ENCODE data around the gene DCBLD1. TPM values are rescaled to one million over a fixed set of nuclear protein-coding genes. Genes with fewer than 3 reads are reported as not detected.

DCBLD1 gene
- total and polyA plus RNA-seq, 2 of the 13 experiments (the other 11 are each of a cell fraction or from before 2014, with no cell fraction given) = 23.2 to 41.5 TPM

DNA sequence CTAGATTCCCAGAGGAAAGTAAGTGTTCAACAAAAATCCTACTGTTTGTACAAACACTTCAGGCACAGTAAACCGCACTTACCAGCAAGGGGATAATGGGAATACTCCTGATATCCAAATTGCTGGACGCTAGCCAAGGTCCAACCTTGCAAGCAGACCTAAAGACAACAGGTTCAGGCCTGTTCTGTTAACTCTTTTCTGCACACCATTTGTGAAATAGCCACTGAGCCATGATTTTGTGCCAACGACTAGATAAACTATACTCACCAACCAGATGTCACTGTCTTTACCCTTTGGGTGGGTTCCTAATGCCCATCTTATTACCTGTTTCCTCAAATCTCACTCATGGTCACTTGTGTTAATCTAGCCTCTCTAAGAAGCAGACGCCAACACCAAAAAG, 76.3 kb downstream of the DCBLD1 start:
- POLR2A ChIA-PET = interaction anchor here (1.4 to 2.9 kb wide), 5 partner anchors 43 to 80 kb away, joined by 3 to 11 read pairs (median 4); partner anchors contain the start of gene GOPC
- in situ Hi-C loops (cut with HindIII; ENCODE audit: extremely low pct_ligation_motif_present, low pct_unique_long_range_greater_than_20kb) = loop anchor here (5.0 kb wide), 1 partner anchor 107 kb away; no protein-coding TSS in a partner anchor

More for the DNA sequence above, 76.3 kb downstream of the DCBLD1 start:
- Histone ChIP-seq H3K27ac (ENCODE audit: extremely low read length, insufficient read depth, low read length) (no peak overlapping the region), H3K4me3 (replicated peaks in 1 of 3; ENCODE audit: insufficient read depth in 1 of 3, low read depth in 2 of 3, low read length in 3 of 3) (no peak overlapping the region), H2AFZ (ENCODE audit: low read length) (no peak overlapping the region), H3K4me2 (ENCODE audit: low read depth, low read length) (no peak overlapping the region), H4K20me1 (ENCODE audit: insufficient read depth, low read length) (no peaks in the 10 kb centered on the region), H3K27me3 (ENCODE audit: control insufficient read depth in 1 of 2, insufficient read depth in 2 of 2, low read length in 2 of 2) (no peaks in the 10 kb centered on the region), H3K9me3 (ENCODE audit: low read length) (no peaks in the 10 kb centered on the region), H3K79me2 (ENCODE audit: insufficient read depth, low read length) (no peaks in the 10 kb centered on the region), H3K9ac (ENCODE audit: insufficient read depth, low read depth, low read length) (no peak overlapping the region), H3K36me3 (replicated peaks in 1 of 2; ENCODE audit: control insufficient read depth in 1 of 2, insufficient read depth in 2 of 2, low read length in 2 of 2) (peaks cover 9 to 15% of the 10 kb centered on the region in 2 experiments; a peak in 4 of 5 replicates), H3K4me1 (ENCODE audit: insufficient read depth, low read length) (peaks cover 6% of the 10 kb centered on the region; the same call in 1 of the 2 replicates)
- 95% methylated on average over 4 of the region's 4 CpGs for WGBS (ENCODE audit: low lambda C conversion rate)
- BruUV-seq (replicated peaks) = no TSS peak
- TF ChIP-seq, protein P1, sequence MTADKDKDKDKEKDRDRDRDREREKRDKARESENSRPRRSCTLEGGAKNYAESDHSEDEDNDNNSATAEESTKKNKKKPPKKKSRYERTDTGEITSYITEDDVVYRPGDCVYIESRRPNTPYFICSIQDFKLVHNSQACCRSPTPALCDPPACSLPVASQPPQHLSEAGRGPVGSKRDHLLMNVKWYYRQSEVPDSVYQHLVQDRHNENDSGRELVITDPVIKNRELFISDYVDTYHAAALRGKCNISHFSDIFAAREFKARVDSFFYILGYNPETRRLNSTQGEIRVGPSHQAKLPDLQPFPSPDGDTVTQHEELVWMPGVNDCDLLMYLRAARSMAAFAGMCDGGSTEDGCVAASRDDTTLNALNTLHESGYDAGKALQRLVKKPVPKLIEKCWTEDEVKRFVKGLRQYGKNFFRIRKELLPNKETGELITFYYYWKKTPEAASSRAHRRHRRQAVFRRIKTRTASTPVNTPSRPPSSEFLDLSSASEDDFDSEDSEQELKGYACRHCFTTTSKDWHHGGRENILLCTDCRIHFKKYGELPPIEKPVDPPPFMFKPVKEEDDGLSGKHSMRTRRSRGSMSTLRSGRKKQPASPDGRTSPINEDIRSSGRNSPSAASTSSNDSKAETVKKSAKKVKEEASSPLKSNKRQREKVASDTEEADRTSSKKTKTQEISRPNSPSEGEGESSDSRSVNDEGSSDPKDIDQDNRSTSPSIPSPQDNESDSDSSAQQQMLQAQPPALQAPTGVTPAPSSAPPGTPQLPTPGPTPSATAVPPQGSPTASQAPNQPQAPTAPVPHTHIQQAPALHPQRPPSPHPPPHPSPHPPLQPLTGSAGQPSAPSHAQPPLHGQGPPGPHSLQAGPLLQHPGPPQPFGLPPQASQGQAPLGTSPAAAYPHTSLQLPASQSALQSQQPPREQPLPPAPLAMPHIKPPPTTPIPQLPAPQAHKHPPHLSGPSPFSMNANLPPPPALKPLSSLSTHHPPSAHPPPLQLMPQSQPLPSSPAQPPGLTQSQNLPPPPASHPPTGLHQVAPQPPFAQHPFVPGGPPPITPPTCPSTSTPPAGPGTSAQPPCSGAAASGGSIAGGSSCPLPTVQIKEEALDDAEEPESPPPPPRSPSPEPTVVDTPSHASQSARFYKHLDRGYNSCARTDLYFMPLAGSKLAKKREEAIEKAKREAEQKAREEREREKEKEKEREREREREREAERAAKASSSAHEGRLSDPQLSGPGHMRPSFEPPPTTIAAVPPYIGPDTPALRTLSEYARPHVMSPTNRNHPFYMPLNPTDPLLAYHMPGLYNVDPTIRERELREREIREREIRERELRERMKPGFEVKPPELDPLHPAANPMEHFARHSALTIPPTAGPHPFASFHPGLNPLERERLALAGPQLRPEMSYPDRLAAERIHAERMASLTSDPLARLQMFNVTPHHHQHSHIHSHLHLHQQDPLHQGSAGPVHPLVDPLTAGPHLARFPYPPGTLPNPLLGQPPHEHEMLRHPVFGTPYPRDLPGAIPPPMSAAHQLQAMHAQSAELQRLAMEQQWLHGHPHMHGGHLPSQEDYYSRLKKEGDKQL (CRISPR knock-in tag; IDR thresholded peaks at IDR 0.05; ENCODE audit: low read depth) = no peak
- TF ChIP-seq ARID2 (CRISPR knock-in tag; IDR thresholded peaks at IDR 0.05; ENCODE audit: borderline replicate concordance) (0 out of 2 replicates have a peak, but pooled peaks have one; percentile 29), ZNF484 (CRISPR knock-in tag; IDR thresholded peaks at IDR 0.05; ENCODE audit: borderline replicate concordance, low read depth) (no peak), ZBTB42 (CRISPR knock-in tag; IDR thresholded peaks at IDR 0.05) (no peak), RBM22 (optimal IDR thresholded peaks at IDR 0.05; ENCODE audit: low read length) (peak; percentile 61), ZNF660 (CRISPR knock-in tag; IDR thresholded peaks at IDR 0.05; ENCODE audit: borderline replicate concordance, low read depth) (no peak), POLR2AphosphoS2 (IDR thresholded peaks at IDR 0.05; ENCODE audit: low read depth, low read length) (0 out of 2 replicates have a peak, but pooled peaks have one; percentile 60), PAF1 (CRISPR knock-in tag; IDR thresholded peaks at IDR 0.05) (peak; percentile 81; the same call in 1 of the 2 replicates), KLF16 (CRISPR knock-in tag; IDR thresholded peaks at IDR 0.05) (0 out of 4 replicates have a peak, but pooled peaks of 1 of the 2 experiments have one; percentile 19), THYN1 (CRISPR knock-in tag; IDR thresholded peaks at IDR 0.05; ENCODE audit: borderline replicate concordance, low read depth) (0 out of 2 replicates have a peak, but pooled peaks have one; percentile 38), ARNT (IDR thresholded peaks at IDR 0.05) (no peak), RFX3 (CRISPR knock-in tag; IDR thresholded peaks at IDR 0.05) (no peak)
- TF ChIP-seq, protein P2, sequence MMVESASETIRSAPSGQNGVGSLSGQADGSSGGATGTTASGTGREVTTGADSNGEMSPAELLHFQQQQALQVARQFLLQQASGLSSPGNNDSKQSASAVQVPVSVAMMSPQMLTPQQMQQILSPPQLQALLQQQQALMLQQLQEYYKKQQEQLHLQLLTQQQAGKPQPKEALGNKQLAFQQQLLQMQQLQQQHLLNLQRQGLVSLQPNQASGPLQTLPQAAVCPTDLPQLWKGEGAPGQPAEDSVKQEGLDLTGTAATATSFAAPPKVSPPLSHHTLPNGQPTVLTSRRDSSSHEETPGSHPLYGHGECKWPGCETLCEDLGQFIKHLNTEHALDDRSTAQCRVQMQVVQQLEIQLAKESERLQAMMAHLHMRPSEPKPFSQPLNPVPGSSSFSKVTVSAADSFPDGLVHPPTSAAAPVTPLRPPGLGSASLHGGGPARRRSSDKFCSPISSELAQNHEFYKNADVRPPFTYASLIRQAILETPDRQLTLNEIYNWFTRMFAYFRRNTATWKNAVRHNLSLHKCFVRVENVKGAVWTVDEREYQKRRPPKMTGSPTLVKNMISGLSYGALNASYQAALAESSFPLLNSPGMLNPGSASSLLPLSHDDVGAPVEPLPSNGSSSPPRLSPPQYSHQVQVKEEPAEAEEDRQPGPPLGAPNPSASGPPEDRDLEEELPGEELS (CRISPR knock-in tag; IDR thresholded peaks at IDR 0.05) = no peak
- FAIRE-seq = no peak
- no peak for ATAC-seq
- CTCF ChIA-PET (ENCODE audit: low intra/inter-chr PET ratio, low total read pairs) = interaction anchor here (4.6 kb wide), 1 partner anchor 108 kb away, joined by 59 read pairs; no protein-coding TSS in a partner anchor
- no peak for DNase-seq (ENCODE audit: low spot score)
- intact Hi-C loops (cut with micrococcal nuclease; ENCODE audit: unreplicated experiment) = no loop called here
